K562 (cell line): ENCODE data around the gene PGLYRP4. TPM values are rescaled to one million over a fixed set of nuclear protein-coding genes. Genes with fewer than 3 reads are reported as not detected.

ENCODE experiments used
- ATAC-seq: fragments of 200-7000 bp; cut with Tn5 transposase; 3 replicates; pipeline ENCODE4 v1.9.1; 2020; ENCODE audit warnings: moderate library complexity
- BruUV-seq: library from RNA; stranded (reverse); fragments of 400-500 nt; replicated peaks from 2 replicates; lab custom pipeline; 2021; lab: Mats Ljungman, UMichigan
- CTCF ChIA-PET: fragments of 300-600 bp; formaldehyde crosslinking; extraction: SDS; loops from one replicate; lab custom pipeline; 2021; ENCODE audit warnings: low intra/inter-chr PET ratio; lab: Yijun Ruan, JAX
- POLR2A ChIA-PET: fragments of 300-600, 350-650 bp; sonication (Branson Sonifier 250); formaldehyde crosslinking; extraction: SDS; loops from one replicate; lab custom pipeline; 2021; ENCODE audit warnings: antibody characterized with exemption, inconsistent platforms; lab: Yijun Ruan, JAX
- DNase-seq, 4 experiments: peaks; one replicate each; pipeline versions ENCODE4 v3.0.0 to v3.0.0-alpha.2; 2011 to 2018; ENCODE audit warnings: low spot score in 3 of 4, mixed read lengths in 3 of 4; ENCODE audit errors: extremely low read depth in 1 of 4
- FAIRE-seq: peaks from 2 replicates; lab custom pipeline; 2011; peaks lifted over from hg19 to GRCh38; lab: Jason Lieb, UNC
- H2AFZ ChIP-seq: 2 replicates; pipeline ENCODE4 v1.6.0; 2011; ENCODE audit warnings: low read depth, low read length, control low read depth, inconsistent platforms
- H3K27ac ChIP-seq: fragments of 200-600 bp; 3 replicates; pipeline ENCODE4 v1.8.0; 2011; ENCODE audit warnings: low read depth, mild to moderate bottlenecking, control low read depth, inconsistent platforms, low read length, moderate library complexity, mixed read lengths; ENCODE audit errors: extremely low read depth
- H3K27me3 ChIP-seq, 2 experiments: fragments of 300-600 bp in 1 of 2; 2 replicates in 1 of 2; 3 replicates in 1 of 2; pipeline versions ENCODE4 v1.6.0 to v1.8.0; 2011; ENCODE audit warnings: inconsistent platforms in 2 of 2, low read length in 2 of 2, mild to moderate bottlenecking in 1 of 2, mixed read lengths in 1 of 2, moderate library complexity in 1 of 2; ENCODE audit not compliant: control insufficient read depth in 2 of 2, insufficient read depth in 2 of 2
- H3K36me3 ChIP-seq: fragments of 300-600 bp; 3 replicates; pipeline ENCODE4 v1.8.0; 2011; ENCODE audit warnings: mild to moderate bottlenecking, low read length, inconsistent platforms; ENCODE audit not compliant: control insufficient read depth, insufficient read depth
- H3K4me1 ChIP-seq, 2 experiments: fragments of 200-600 bp in 1 of 2; replicated peaks in 1 of 2; 2 replicates in 1 of 2; 3 replicates in 1 of 2; pipeline versions ENCODE4 v1.5.1 to v1.8.0; 2011; ENCODE audit warnings: inconsistent platforms in 2 of 2, low read length in 2 of 2, mild to moderate bottlenecking in 1 of 2, mixed read lengths in 1 of 2, moderate library complexity in 1 of 2; ENCODE audit not compliant: control insufficient read depth in 2 of 2, insufficient read depth in 2 of 2
- H3K4me2 ChIP-seq: 2 replicates; pipeline ENCODE4 v1.6.1; 2011; ENCODE audit warnings: low read length, control low read depth, inconsistent platforms, mixed read lengths; ENCODE audit not compliant: insufficient read depth
- H3K4me3 ChIP-seq: fragments of 200-600 bp; sonication (generic), shearing (Covaris generic); 2 replicates; pipeline ENCODE4 v1.5.1; 2016; ENCODE audit warnings: control low read depth, inconsistent platforms
- H3K79me2 ChIP-seq: fragments of 200-600 bp; 3 replicates; pipeline ENCODE4 v1.8.0; 2011; ENCODE audit warnings: low read length, inconsistent platforms; ENCODE audit not compliant: control insufficient read depth, insufficient read depth
- H3K9ac ChIP-seq, 2 experiments: 2 replicates each; pipeline versions ENCODE4 v1.6.0 to v1.6.1; 2011; ENCODE audit warnings: low read depth in 2 of 2, low read length in 2 of 2, control low read depth in 1 of 2, inconsistent platforms in 1 of 2, mild to moderate bottlenecking in 1 of 2, mixed read lengths in 1 of 2; ENCODE audit not compliant: insufficient read depth in 1 of 2
- H3K9me1 ChIP-seq: one replicate; pipeline ENCODE4 v1.6.0; 2011; ENCODE audit warnings: inconsistent platforms, mild to moderate bottlenecking, low read length, moderate library complexity; ENCODE audit not compliant: control insufficient read depth, insufficient read depth
- H3K9me3 ChIP-seq: replicated peaks from 2 replicates; pipeline ENCODE4 v1.5.1; 2011; ENCODE audit warnings: low read depth, low read length, inconsistent platforms; ENCODE audit not compliant: control insufficient read depth, insufficient read depth
- H4K20me1 ChIP-seq: replicated peaks from 2 replicates; pipeline ENCODE4 v1.6.1; 2011; ENCODE audit warnings: low read length, inconsistent platforms, mixed read lengths; ENCODE audit not compliant: control insufficient read depth, insufficient read depth
- CCAR2 ChIP-seq: fragments of 200-400 bp; formaldehyde crosslinking; IDR thresholded peaks from 2 replicates; pipeline ENCODE4 v1.6.1; 2017; ENCODE audit warnings: mild to moderate bottlenecking, low read depth, low read length
- HDAC1 ChIP-seq, 2 experiments: fragments of 450-650 bp; IDR thresholded peaks; 2 replicates each; pipeline ENCODE4 v1.6.1; 2016 to 2017; ENCODE audit warnings: inconsistent platforms in 1 of 2, mild to moderate bottlenecking in 1 of 2, moderate library complexity in 1 of 2
- PHB ChIP-seq: fragments of 250-450 bp; sonication (Bioruptor Pico); IDR thresholded peaks from 2 replicates; pipeline ENCODE4 v1.5.0; 2021
- ZBTB1 ChIP-seq: sonication (generic); formaldehyde crosslinking; IDR thresholded peaks from 2 replicates; pipeline ENCODE4 v1.8.1; 2023; ENCODE audit warnings: missing genetic modification reagents, low read depth, mild to moderate bottlenecking, borderline replicate concordance
- WGBS: fragments of 100-300 bp; shearing (Covaris generic); methylation state at CpG from one replicate; pipeline ENCODE4 v1.1.6; 2016; ENCODE audit warnings: low coverage, mixed read lengths; ENCODE audit not compliant: insufficient coverage; ENCODE audit errors: missing lambda C conversion rate; 5-methylcytosine and 5-hydroxymethylcytosine counted together
- in situ Hi-C: fragments of 300-500 bp; cut with MboI; formaldehyde crosslinking; loops from 4 replicates; pipeline ENCODE4 v1.15.0; 2018; ENCODE audit warnings: inconsistent platforms, mixed read lengths
- intact Hi-C: fragments of 100-400 bp; cut with micrococcal nuclease; formaldehyde crosslinking; loops from 2 replicates; pipeline ENCODE4 v1.14.2; 2022
- polyA plus RNA-seq, 8 experiments: library from polyadenylated mRNA; depleted of rRNA in 4 of 8; stranded (reverse) in 5 of 8; unstranded in 3 of 8; fragments of >200 nt; fragmentation: Nextera tagmentation in 2 of 8; fragmentation: Illumina TruSeq in 1 of 8; extraction: Ambion mirVana in 2 of 8; extraction: Trizol in 1 of 8; gene quantifications; 2 replicates each; pipeline versions ENCODE4 v1.2.1 to v1.2.3, GENCODE V29; 2011 to 2014; ENCODE audit warnings: inconsistent platforms in 1 of 8, missing spikeins in 1 of 8
- total RNA-seq, 7 experiments: library from RNA; depleted of rRNA in 6 of 7; stranded (reverse); fragments of >200 nt in 6 of 7; fragmentation: Illumina TruSeq in 2 of 7; extraction: Trizol in 2 of 7; gene quantifications; 2 replicates each; pipeline versions ENCODE4 v1.2.1 to v1.2.3, GENCODE V29; 2011 to 2021; ENCODE audit warnings: low replicate concordance in 1 of 7
- TF ChIP-seq, protein P1 (sequence below), 3 experiments: IDR thresholded peaks in 2 of 3; conservative IDR thresholded peaks in 1 of 3; 2 replicates each; pipeline ENCODE4 v1.5.1; 2011 to 2012; ENCODE audit warnings: low read length in 3 of 3, mild to moderate bottlenecking in 3 of 3, control low read depth in 2 of 3, improper control_type of control experiment in 1 of 3, inconsistent platforms in 1 of 3, low read depth in 1 of 3, mixed read lengths in 1 of 3, moderate library complexity in 1 of 3; ENCODE audit not compliant: insufficient read depth in 2 of 3
- TF ChIP-seq, protein P2 (sequence below): sonication (generic); IDR thresholded peaks from 2 replicates; pipeline ENCODE4 v1.6.1; 2016

Gene PGLYRP4
- total and polyA plus RNA-seq, 9 of the 15 experiments (the other 6 are each of a cell fraction or from before 2014, with no cell fraction given), result 0.06 to 0.13 (median 0.11) TPM; not detected in 6

- TF ChIP-seq, protein P1, sequence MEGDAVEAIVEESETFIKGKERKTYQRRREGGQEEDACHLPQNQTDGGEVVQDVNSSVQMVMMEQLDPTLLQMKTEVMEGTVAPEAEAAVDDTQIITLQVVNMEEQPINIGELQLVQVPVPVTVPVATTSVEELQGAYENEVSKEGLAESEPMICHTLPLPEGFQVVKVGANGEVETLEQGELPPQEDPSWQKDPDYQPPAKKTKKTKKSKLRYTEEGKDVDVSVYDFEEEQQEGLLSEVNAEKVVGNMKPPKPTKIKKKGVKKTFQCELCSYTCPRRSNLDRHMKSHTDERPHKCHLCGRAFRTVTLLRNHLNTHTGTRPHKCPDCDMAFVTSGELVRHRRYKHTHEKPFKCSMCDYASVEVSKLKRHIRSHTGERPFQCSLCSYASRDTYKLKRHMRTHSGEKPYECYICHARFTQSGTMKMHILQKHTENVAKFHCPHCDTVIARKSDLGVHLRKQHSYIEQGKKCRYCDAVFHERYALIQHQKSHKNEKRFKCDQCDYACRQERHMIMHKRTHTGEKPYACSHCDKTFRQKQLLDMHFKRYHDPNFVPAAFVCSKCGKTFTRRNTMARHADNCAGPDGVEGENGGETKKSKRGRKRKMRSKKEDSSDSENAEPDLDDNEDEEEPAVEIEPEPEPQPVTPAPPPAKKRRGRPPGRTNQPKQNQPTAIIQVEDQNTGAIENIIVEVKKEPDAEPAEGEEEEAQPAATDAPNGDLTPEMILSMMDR (IDR thresholded peaks at IDR 0.05 in 2 of 3, conservative IDR thresholded peaks at IDR 0.05 in 1 of 3; ENCODE audit: insufficient read depth in 2 of 3, low read depth in 1 of 3, low read length in 3 of 3), result no peak
- TF ChIP-seq, protein P2, sequence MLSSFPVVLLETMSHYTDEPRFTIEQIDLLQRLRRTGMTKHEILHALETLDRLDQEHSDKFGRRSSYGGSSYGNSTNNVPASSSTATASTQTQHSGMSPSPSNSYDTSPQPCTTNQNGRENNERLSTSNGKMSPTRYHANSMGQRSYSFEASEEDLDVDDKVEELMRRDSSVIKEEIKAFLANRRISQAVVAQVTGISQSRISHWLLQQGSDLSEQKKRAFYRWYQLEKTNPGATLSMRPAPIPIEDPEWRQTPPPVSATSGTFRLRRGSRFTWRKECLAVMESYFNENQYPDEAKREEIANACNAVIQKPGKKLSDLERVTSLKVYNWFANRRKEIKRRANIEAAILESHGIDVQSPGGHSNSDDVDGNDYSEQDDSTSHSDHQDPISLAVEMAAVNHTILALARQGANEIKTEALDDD, result no peak
- no peak for TF ChIP-seq PHB
Observed at GRCh38 chr1:153387001-153387400, 38.4 kb upstream of the PGLYRP4 start (continued).

- in situ Hi-C loops, result no loop called here
- TF ChIP-seq CCAR2 (no peak), HDAC1 (IDR thresholded peaks at IDR 0.05) (no peak), ZBTB1 (CRISPR knock-in tag) (no peak)
Observed at GRCh38 chr1:153386500-153386901, 37.9 kb upstream of the PGLYRP4 start.

More at GRCh38 chr1:153386500-153386901, 37.9 kb upstream of the PGLYRP4 start:
- H4K20me1 ChIP-seq, result peaks cover 3% of the 10 kb centered on the region; the same call in 1 of the 2 replicates
- H3K4me3 ChIP-seq, result no peak overlapping the region
- H3K4me1 ChIP-seq, result peaks cover 0 to 6% of the 10 kb centered on the region in 2 experiments; a peak in 1 of 5 replicates
- CTCF ChIA-PET, result no interaction called here
- no peak overlapping the region for H2AFZ ChIP-seq
- H3K9me3 ChIP-seq, result peaks cover 4% of the 10 kb centered on the region; the same call in 1 of the 2 replicates
- ATAC-seq, result no peak
- H3K27me3 ChIP-seq, result peaks cover 0 to 18% of the 10 kb centered on the region in 2 experiments; a peak in 4 of 5 replicates
- H3K9me1 ChIP-seq, result no peaks in the 10 kb centered on the region
- FAIRE-seq, result no peak
- no peak overlapping the region for H3K9ac ChIP-seq
- no peak for DNase-seq
- H3K27ac ChIP-seq, result no peak overlapping the region
- intact Hi-C loops, result no loop called here
- no peaks in the 10 kb centered on the region for H3K79me2 ChIP-seq
- no TSS peak for BruUV-seq
- 0% methylated on average over 5 of the region's 5 CpGs for WGBS
- H3K4me2 ChIP-seq, result no peak overlapping the region
- POLR2A ChIA-PET, result interaction anchor here (1.5 to 1.8 kb wide), 2 partner anchors 8 to 10 kb away, joined by 3 to 5 read pairs; no protein-coding TSS in a partner anchor
- H3K36me3 ChIP-seq, result no peaks in the 10 kb centered on the region
